Measurements from ENCODE around the gene ZNF688.
A peak's percentile ranks its signal among the peaks of the same experiment; 100 is the strongest.

ZNF688 gene

DNA sequence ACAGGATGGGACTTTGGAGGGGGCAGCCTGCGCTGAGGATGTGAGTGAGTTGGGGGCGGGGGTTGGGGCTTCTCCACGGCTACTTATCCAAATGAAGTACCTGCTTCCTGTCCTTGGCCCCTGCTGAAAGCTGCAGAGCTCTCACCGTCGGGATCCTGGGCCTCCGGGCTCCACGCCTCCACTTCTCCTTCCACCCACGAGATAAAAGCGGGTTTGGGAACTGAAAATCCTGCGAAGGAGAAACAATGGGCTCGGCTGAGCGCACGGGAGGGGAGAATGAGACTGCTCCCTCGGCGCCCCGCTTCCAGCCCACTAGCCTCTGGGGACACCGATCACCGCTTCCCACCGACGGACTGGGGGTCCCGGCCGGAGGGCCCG, 13.5 kb upstream of the ZNF688 start:
- peak; percentile 10 for DNase-seq

DNA sequence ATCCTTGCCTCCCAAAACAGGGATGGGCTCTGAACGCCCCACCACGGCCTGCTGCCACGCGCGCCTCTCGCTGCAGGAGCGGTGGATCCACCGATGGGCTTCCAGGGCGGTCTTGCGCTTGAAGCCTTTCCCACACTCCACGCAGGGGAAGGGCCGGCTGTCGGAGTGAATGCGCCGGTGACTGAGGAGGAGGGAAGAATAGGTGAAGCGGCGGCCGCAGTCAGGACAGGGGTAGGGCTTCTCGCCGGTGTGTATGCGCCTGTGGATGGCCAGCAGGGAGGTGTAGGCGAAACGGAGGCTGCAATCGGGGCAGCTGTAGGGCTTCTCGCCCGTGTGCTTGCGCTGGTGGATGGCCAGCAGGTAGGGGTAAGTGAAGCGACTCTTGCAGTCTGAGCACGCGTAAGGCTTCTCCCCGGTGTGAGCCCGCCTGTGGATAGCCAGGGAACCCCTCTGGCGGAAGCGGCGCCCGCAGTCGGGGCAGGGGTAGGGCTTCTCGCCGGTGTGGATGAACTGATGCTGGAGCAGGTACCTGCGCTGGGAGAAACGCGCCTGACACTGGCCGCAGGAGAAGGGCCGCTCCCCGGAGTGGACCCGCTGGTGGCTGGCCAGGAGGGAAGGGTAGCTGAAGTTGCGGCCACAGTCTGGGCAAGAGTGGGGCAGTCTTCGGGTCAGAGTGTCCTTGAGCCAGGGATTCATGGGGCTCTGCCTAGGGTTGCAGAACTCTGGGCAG, 11.3 kb upstream of the ZNF688 start:
- no peak for DNase-seq

DNA sequence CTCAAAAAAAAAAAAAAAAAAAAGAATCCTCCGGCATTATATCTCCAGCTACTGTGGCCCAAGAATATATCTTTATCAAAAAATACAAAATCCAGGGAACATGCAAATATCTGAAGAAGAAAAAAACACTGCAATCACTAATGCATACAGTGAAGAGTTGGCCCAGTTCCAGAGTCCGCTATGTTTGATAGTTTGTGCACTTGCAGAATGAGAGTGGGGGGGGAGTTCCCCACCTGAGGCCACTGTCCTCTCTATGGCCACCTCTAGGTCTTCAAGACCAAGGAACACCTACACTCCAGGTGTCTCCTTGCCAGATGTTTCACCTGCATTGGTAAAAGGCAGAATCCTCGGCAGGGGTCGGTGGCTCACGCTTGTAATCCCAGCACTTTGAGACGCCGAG, 9.9 kb upstream of the ZNF688 start:
- no peak for DNase-seq

DNA sequence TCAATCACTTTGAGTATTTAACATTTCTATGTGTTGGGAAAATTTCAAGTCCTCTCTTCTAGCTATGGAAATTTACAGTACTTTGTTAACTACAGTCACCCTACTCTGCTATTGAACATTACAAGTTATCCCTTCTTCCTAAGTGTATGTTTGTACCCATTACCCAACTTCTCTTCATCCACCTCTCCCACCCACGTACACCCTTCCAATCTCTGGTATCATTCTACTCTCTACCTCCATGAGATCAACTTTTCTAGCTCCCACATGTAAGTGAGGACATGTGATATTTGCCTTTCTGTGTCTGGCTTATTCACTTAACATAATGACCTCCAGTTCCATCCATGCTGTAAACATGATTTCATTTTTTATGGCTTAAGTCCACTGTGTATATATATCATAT, 3.2 kb upstream of the ZNF688 start:
- no peak for DNase-seq

DNA sequence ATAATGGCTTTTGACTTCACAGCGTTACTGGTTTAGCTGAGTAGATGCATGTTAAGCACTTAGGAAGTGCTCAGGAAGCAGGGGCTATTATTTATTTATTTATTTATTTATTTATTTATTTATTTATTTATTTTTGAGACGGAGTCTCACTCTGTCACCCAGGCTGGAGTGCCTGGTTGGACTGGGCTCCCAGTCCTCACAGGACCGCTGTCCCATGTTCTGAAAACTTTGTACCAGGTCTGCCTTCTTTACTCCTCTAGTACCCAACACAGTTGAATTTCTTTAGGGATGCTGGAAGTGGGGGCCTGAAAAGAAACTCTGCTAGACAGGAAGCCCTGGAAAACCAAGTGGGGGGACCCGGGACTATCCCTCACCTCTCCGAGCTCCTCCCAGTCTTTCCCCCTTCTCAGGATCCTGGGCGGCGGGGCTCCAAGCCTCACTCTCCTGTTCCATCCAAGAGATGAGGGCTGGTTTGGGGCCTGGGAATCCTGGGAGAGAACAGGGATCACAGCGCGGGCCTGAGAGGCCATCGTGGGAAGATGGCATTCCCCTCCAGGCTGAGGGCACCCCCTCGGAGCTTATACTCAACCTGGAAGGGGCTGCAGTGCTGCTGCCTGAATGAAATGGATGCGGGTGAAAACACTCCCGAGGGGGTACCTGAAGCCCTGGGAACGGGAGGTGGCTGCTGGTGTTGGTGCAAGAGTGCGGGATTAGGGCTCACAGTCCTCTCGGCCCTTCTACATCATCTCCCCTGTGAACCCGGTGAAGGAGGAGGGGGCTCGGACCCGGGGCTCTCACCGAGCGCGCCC, 674 bp downstream of the ZNF688 start:
- DNase-seq, result no peak

DNA sequence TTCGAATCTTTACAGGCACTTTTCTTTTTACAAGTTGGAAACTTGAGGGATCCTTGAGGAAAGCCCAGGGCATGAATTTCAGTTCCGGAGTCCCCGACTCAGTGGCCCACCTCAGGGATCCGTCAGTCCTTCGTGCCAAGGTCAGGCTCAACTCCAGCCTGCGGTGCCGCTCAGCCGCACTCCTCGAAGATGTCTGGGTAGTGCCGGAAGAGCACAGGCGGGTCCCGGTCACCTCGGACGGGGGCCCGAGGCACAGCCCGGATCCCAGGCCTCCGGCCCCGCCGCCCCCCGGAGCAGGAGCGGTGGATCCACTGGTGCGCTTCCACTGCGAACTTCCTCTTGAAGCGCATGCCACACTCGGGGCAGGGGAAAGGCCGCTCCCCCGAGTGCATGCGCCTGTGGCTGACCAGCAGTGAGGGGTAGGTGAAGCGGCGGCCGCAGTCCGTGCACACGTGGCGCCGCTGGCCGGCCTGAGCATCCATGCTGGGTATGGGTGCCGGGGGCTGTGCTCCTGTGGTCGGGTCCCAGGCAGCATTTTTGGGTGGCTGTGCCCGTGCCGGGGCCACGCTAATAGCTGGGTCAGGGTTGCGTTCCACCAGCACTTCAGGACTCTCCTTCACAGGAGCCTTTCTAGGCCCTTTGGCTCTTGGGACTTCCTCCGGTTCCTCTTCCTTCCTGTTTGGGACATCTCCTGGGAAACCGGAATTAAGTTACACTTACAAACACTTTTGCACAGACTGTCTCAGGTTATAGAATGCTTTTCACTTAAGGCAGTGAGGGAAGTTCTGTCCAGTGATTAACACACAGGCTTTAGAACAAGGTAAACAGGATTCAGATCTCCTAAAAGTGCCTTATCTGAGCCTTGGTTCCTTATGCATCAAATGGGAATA, 1.5 kb downstream of the ZNF688 start:
- no peak for DNase-seq

DNA sequence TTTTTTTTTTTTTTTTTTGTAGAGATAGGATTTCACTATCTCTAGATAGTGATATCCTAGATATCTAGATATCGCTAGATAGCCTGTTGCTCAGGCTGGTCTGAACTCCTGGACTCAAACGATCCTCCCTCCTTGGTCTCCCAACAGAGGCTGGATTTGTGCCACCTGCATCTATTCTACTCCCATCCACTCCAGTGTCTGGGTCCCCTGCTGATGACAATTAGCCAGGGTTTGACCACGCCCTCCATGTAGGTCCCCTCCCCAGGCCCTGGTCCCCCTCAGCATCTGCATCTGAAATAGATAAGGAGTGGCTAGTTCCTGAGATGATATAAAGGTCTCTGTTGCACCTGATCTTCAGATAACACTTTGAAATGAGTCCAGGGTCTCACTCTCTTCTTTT, 2.2 kb downstream of the ZNF688 start:
- DNase-seq, result no peak

DNA sequence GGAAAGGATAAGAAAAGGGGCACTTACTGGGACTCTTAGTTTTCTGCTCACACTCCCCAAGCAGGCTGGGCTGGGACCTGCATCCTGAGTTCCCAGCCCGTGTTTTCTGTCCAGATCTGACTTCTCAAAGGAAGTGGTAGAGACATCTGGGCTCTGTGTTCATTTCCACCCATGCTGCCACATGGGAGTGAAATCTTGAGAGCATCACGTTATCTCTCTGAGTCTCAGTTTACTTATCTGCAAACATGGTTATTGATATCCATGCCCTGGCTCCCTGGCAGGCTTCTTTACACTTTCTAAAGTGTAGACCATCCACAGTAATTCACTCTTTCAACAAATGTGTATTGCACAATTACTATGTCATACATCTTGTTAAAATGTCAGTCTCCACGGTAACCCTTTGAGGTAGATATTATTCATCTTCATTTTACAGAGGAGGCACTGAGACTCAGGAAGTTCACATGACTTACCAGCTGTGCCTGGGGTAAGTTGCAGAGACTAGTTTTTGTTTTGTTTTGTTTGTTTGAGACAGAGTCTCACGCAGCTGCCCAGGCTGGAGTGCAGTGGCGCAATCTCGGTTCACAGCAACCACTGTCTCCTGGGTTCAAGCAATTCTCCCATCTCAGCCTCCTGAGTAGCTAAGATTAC, 3.4 kb downstream of the ZNF688 start:
- DNase-seq, result no peak

DNA sequence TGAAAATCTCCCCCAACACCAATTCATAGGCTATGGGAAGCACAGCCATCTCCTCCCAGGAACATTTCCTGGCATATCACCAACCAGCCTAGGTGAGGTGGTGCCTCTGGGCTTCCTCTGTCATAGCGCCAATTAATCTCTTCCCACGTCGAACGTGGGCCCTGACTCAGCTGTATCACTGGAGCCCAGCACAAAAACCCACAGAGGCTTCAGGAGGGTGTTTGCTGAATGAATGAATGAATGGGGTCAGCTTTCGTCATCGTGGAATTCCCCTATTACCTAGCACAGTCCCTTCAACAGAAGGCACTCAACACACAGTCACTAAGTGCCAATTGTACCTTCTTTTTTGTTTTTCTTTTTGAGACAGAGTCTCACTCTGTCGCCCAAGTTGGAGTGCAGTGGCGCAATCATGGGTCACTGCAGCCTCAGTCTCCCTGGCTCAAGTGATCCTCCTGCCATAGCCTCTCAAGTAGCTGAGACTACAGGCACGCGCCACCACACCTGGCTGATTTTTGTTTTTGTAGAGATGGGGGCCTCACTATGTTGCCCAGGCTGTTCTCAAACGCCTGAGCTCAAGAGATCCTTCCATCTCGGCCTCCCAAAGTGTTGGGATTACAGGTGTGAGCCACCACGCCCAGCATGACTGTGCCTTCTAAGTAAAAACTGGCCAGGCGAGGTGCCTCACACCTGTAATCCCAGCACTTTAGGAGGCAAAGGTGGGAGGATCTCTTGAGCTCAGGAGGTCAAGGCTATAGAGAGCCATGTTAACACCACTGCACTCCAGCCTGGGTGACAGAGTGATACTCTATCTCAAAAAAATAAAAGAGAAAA, 4.1 kb downstream of the ZNF688 start:
- no peak for DNase-seq

DNA sequence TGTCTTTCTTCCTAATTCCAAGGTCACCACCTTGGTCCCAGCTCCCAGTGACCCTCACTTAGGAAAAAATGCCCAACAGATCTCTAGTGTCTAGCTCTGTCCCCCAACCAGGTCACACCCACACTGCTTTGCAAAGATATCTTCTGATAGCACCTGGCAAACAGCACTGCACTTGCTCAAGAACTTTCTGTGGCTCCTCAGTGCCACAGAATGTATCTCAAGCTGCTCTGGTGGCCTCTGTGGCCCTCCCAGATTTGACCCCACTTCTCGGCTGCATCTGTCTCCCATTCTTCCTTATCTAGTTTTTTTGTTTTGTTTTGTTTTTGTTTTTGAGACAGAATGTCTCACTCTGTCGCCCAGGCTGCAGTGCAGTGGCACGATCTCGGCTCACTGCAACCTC, 5.0 kb downstream of the ZNF688 start:
- DNase-seq, result no peak

DNA sequence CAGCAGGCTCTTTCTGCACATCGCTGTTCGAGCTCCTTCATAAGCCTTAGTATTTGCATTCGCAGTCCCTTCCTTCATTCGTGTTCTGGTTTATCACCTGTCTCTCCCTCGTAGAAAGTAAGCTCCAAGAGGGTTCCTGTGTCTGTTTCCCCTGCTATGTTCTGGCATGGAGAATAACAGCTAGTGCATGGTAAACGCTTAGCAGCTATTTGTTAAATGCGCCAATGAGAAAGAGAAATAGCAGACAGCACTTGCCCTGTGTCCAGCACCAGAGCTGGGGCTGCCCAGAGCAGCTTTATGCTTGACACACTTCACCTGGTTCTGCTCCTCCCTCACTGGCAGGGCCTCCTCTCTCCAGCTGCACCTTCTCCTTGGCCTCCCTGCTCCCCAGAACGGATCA, 5.5 kb downstream of the ZNF688 start:
- no peak for DNase-seq

DNA sequence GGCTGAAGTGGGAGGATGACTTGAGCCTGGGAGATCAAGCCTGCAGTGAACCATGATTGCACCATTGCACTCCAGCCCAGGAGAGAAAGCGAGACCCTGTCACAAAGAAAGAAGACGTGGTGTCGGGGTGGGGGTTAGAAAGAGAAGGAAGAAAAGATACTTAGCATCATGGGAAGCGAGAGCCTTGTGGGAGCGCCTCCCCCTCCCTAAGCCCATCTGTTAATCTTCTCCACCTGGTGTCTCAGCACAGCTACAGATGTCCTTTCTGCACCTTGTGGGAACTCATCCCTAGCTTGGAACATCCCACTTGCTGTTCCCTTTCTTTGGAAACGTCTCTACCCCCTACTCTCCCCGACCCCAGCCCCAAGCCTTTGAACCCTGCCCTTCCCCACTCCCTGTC, 6.0 kb downstream of the ZNF688 start:
- no peak for DNase-seq

DNA sequence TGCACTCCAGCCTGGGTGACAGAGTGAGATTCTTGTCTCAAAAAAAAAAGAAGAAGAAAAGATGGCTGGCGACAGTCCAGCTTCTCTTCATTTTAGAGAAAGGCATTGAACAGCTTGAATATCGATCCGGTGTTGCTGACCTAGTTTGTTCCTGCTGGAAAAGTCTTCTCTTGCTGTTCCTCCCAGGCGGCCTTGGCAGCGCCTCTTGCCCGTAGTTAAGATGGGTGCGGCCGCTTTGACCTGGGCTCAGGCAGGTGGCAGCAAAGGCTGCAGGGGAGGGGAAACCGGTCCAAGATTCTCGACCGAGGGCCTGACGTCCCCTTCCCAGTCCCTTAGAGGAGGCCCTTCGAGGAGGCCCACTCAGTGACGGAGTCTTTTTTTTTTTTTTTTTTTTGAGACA, 9.5 kb downstream of the ZNF688 start:
- DNase-seq, result no peak

DNA sequence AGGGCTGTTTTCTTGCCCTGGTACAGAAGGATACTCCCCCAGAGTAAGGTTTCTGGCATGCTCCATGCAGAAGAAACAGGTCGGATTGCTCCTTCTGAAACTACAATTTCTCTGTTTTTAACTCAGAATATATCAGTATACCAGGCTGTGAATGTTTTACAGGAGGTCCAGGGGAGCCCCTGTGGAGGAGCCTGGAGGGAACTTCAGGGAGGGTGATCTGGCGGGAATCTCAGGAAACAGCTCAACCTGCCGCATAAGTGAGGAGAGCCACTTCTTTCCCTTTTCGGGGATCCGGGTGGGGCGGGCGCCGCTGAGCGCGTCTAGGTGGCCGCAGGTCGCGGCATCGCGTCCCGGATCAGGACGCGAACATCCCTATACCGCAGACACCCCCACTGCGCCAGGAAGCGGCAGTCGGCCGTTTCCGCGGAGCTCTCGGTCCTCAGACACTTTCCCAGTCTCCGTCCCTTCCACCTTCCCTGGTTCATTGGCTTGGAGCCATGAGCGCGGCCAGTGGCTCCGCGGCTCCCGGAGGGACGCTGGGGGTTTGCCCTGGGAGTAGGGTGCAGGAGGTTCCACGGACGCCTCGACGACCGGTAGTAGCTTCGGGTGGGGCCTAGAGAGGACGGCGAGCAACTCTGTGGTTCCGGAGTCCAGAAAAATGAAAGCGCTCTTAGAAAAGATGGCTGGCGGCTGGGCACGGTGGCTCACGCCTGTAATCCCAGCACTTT, 10.3 kb downstream of the ZNF688 start:
- DNase-seq, result no peak

DNA sequence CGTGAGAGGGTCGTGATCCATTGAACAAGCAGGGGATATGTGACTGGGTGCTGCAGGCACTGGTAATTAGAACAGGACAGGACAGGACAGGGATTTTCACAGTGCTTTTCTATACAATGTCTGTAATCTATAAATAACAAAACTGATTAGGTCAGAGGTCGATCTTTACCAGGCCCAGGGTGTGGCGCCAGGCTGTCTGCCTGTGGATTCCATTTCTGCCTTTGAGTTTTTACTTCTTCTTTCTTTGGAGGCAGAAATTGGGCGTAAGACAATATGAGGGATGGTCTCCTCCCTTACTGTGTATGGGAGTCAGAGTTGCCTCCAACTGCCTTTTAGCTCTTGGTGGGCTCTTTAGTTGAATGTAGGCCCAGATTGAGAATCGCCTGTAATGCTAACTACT, 11.8 kb downstream of the ZNF688 start:
- DNase-seq, result no peak

DNA sequence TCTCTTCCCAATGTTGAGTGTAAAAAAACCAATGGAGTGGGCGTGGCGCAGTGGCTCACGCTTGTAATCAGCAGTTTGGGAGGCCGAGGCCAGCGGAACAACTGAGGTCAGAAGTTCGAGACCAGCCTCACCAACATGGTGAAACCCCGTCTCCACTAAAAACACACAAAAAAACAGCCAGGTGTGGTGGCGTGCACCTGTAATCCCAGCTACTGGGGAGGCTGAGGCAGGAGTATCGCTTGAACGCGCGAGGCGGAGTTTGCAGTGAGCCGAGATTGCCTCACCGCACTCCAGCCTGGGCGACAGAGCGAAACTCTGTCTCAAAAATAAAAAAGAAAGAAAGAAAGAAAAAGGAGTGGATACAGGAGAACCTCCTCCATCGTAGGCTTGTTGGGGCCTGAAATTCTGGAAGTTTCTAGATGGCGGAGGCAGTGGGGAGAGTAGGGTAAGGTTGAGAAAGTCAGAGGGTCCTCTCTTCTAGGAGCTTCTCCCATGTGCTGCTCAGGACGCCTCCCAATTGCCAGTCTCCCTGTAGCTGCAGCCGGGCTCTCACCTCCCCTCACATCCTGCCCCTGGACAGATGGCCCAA, 12.6 kb downstream of the ZNF688 start:
- DNase-seq, result no peak

DNA sequence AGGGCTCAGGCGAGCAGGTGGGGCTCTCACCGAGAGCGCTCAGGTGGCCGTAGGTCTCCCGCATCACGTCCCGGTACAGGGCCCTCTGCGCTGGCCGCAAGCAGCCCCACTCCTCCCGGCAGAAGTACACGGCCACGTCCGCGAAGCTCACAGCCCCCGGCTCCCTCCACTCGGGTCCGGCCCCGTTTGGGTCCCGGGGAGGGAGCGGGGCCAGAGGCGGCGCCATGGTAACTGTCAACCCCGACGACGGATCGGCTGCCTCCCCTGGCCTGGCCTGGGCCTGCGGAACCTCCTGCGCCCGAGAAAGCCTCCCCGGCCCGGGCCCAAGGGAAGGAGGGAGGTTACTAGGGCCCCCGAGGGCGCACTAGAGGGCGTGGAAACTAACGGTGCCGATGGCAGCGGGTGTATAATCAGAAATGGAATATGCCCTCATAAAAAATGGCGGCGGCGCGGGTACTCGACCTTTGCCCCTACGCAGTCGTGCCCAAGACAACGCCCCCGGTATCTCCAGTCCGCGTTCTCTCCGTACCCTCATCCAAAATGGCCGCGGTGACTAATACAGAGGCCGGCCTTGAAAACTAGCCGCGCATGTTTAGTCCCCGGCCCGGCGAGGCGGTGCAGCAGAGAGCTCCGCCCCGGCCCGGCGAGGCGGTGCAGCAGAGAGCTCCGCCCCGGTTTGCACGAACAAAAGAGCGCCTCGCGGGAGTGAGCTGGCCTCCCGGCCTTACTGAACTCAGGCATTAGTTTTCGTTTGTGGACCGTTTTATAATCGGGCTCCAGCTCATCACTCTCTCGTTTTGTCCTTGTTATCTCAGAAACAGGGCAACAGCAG, 13.3 kb downstream of the ZNF688 start, which contains the start of gene ZNF764:
Gene ZNF764, minus strand, starts transcription at position 418 of the 832 bp plus-strand sequence. Its CDS starts 192 bp downstream, at position 226.
- peak; percentile 97 for DNase-seq

DNA sequence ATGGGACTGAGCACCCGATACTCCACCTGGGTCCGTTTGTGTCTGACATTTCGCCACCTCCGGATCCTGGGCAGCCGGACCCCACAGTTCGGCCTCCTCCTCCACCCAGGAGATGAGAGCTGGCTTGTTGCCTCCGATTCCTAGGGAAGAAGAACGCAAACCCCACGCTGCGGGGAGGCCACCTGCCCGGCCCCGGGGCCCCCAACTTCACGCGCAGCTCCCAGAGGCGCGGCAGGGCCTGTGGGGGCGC, 13.9 kb downstream of the ZNF688 start:
- DNase-seq, result no peak

DNA sequence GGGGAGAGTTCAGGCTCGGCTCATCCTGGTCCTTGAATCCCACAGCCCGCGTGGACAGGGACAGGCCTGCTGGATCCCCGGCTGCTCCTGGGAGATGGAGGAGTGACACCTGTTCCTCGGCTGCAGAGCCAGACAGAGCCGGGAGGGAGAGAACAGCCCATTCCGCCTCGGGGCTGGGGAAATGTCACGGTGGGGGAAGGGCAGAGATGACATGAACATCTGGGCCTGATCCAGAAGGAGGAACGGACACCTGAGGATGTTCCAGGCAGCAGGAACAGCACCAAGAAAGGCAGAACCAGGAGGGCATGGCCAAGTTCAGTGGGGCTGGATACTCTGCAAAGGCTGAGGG, 15.4 kb downstream of the ZNF688 start:
- DNase-seq, result no peak

Data from COR-L47 (cell line).